ENCODE results near the gene RASGRF2. TPM values are rescaled to one million over a fixed set of nuclear protein-coding genes. Genes with fewer than 3 reads are reported as not detected.

RASGRF2 gene
- total and polyA plus RNA-seq, 11 donors = 3.6 to 16.6 (median 6.3) TPM

GRCh38 chr5:81213070-81213469 lies 252.9 kb downstream of the RASGRF2 start:
- no peak overlapping the region for H3K4me3 ChIP-seq
- H3K4me1 ChIP-seq = no peaks in the 10 kb centered on the region
- no peaks in the 10 kb centered on the region for H3K27me3 ChIP-seq
- H3K36me3 ChIP-seq = peaks cover 0 to 33% (median 0%) of the 10 kb centered on the region in 9 donors
- 84 to 96% (median 90%) methylated on average over 3 of the region's 3 CpGs for WGBS, 4 donors
- ATAC-seq (no peak), DNase-seq (no peak)
- peaks cover 0 to under 1% (median 0%) of the 10 kb centered on the region in 12 donors for H3K9me3 ChIP-seq
- intact Hi-C loops (cut with DNase I) = no loop called here
- no peak for TF ChIP-seq POLR2A (IDR thresholded peaks at IDR 0.05)
- TF ChIP-seq CTCF (IDR thresholded peaks at IDR 0.05) = no peak
- H3K27ac ChIP-seq = no peak overlapping the region

- no peaks in the 10 kb centered on the region for H3K27me3 ChIP-seq
- no peak for DNase-seq
- H3K36me3 ChIP-seq = peaks cover 0 to 32% (median 0%) of the 10 kb centered on the region in 9 donors
- no peaks in the 10 kb centered on the region for H3K4me1 ChIP-seq
- no peak overlapping the region for H3K27ac ChIP-seq
- peaks cover 0 to 8% (median 0%) of the 10 kb centered on the region in 12 donors for H3K9me3 ChIP-seq
- no peak for ATAC-seq
- intact Hi-C loops (cut with DNase I) = no loop called here
- no peak overlapping the region for H3K4me3 ChIP-seq
- WGBS, 4 donors = 81 to 96% (median 92%) methylated on average over 8 of the region's 8 CpGs
- TF ChIP-seq CTCF (IDR thresholded peaks at IDR 0.05) = no peak
- no peak for TF ChIP-seq POLR2A (IDR thresholded peaks at IDR 0.05)
Measured at GRCh38 chr5:81214848-81215247, 254.7 kb downstream of the RASGRF2 start.

GRCh38 chr5:81216152-81216551 lies 256.0 kb downstream of the RASGRF2 start:
- no peak for TF ChIP-seq POLR2A (IDR thresholded peaks at IDR 0.05)
- Histone ChIP-seq H3K36me3 (peaks cover 0 to 32% (median 0%) of the 10 kb centered on the region in 9 donors), H3K27ac (no peak overlapping the region), H3K27me3 (no peaks in the 10 kb centered on the region), H3K4me1 (no peaks in the 10 kb centered on the region), H3K4me3 (no peak overlapping the region), H3K9me3 (peaks cover 0 to 8% (median 0%) of the 10 kb centered on the region in 12 donors)
- DNase-seq = no peak
- ATAC-seq = no peak
- 58 to 74% (median 61%) methylated on average over 3 of the region's 3 CpGs for WGBS, 4 donors
- intact Hi-C loops (cut with DNase I) = no loop called here

- intact Hi-C loops (cut with DNase I) = no loop called here
- H3K4me1 ChIP-seq = no peaks in the 10 kb centered on the region
- no peak overlapping the region for H3K27ac ChIP-seq
- TF ChIP-seq POLR2A (IDR thresholded peaks at IDR 0.05) (no peak), CTCF (IDR thresholded peaks at IDR 0.05) (no peak)
- ATAC-seq = no peak
- H3K36me3 ChIP-seq = peaks cover 0 to 19% (median 0%) of the 10 kb centered on the region in 9 donors
- no peak for DNase-seq
- no peaks in the 10 kb centered on the region for H3K27me3 ChIP-seq
- no peak overlapping the region for H3K4me3 ChIP-seq
- H3K9me3 ChIP-seq = peaks cover 0 to 8% (median 0%) of the 10 kb centered on the region in 12 donors
- 93 to 96% (median 95%) methylated on average over 3 of the region's 3 CpGs for WGBS, 4 donors
Measured at GRCh38 chr5:81219389-81219788, 259.2 kb downstream of the RASGRF2 start.

- no peak overlapping the region for H3K4me3 ChIP-seq
- H3K36me3 ChIP-seq = peaks cover 0 to 19% (median 0%) of the 10 kb centered on the region in 9 donors
- DNase-seq (no peak), ATAC-seq (no peak)
- intact Hi-C loops (cut with DNase I) = no loop called here
- no peak overlapping the region for H3K27ac ChIP-seq
- no peaks in the 10 kb centered on the region for H3K4me1 ChIP-seq
- H3K27me3 ChIP-seq = no peaks in the 10 kb centered on the region
- H3K9me3 ChIP-seq = peaks cover 0 to 8% (median 0%) of the 10 kb centered on the region in 12 donors
- TF ChIP-seq POLR2A (IDR thresholded peaks at IDR 0.05) (no peak), CTCF (IDR thresholded peaks at IDR 0.05) (no peak)
Measured at GRCh38 chr5:81222285-81222684, 262.1 kb downstream of the RASGRF2 start.
